IMR-90 (cell line): ENCODE results near the gene NARF. TPM values are rescaled to one million over a fixed set of nuclear protein-coding genes. Genes with fewer than 3 reads are reported as not detected.
"Not testable (repeated sequence)": the region's sequence is repeated elsewhere in the genome, so short reads cannot be mapped to it uniquely, and the experiment has no call there.

Experiments used
- ATAC-seq: fragments of 200-7000 bp; cut with Tn5 transposase; 2 replicates; pipeline ENCODE4 v1.9.1; 2020; ENCODE audit warnings: low read depth, mild to moderate bottlenecking, moderate library complexity
- BruUV-seq: library from RNA; stranded (reverse); fragments of 400-500 nt; replicated peaks from 2 replicates; lab custom pipeline; 2021; lab: Mats Ljungman, UMichigan
- CTCF ChIA-PET: fragments of 300-600 bp; formaldehyde crosslinking; extraction: SDS; loops from one replicate; lab custom pipeline; 2021; ENCODE audit warnings: antibody characterized with exemption; lab: Yijun Ruan, JAX
- POLR2A ChIA-PET: fragments of 300-600 bp; sonication (Branson Sonifier 250); formaldehyde crosslinking; loops from one replicate; lab custom pipeline; 2022; ENCODE audit warnings: antibody characterized with exemption; ENCODE audit not compliant: unreplicated experiment; lab: Charles Lee
- DNase-seq: peaks from one replicate; pipeline ENCODE4 v3.0.0; 2013
- H2AFZ ChIP-seq: replicated peaks from 2 replicates; pipeline ENCODE3; 2013; ENCODE audit warnings: low read length, mild to moderate bottlenecking; ENCODE audit not compliant: poor library complexity
- H2AK5ac ChIP-seq: 2 replicates; pipeline ENCODE4 v1.6.1; 2013; ENCODE audit warnings: low read depth, low read length, inconsistent platforms
- H2AK9ac ChIP-seq: replicated peaks from 2 replicates; pipeline ENCODE3; 2013; ENCODE audit warnings: mild to moderate bottlenecking, low read depth, low read length, moderate library complexity; ENCODE audit not compliant: poor library complexity
- H2BK120ac ChIP-seq: 2 replicates; pipeline ENCODE4 v1.6.1; 2013; ENCODE audit warnings: low read depth, low read length, inconsistent platforms
- H2BK15ac ChIP-seq: 3 replicates; pipeline ENCODE4 v1.6.1; 2013; ENCODE audit warnings: low read depth, low read length, inconsistent platforms
- H2BK20ac ChIP-seq: 2 replicates; pipeline ENCODE4 v1.6.1; 2013; ENCODE audit warnings: low read depth, mild to moderate bottlenecking, inconsistent platforms, low read length, moderate library complexity
- H2BK5ac ChIP-seq: 2 replicates; pipeline ENCODE4 v1.6.1; 2013; ENCODE audit warnings: mild to moderate bottlenecking, low read depth, low read length, inconsistent platforms; ENCODE audit not compliant: poor library complexity, severe bottlenecking
- H3K14ac ChIP-seq: replicated peaks from 2 replicates; pipeline ENCODE4 v1.6.1; 2013; ENCODE audit warnings: low read depth, low read length, inconsistent platforms
- H3K18ac ChIP-seq: 2 replicates; pipeline ENCODE4 v1.6.1; 2013; ENCODE audit warnings: low read depth, low read length, control low read depth
- H3K23ac ChIP-seq: 2 replicates; pipeline ENCODE4 v1.6.1; 2013; ENCODE audit warnings: low read depth, low read length, inconsistent platforms
- H3K27ac ChIP-seq: 2 replicates; pipeline ENCODE4 v1.5.1; 2013; ENCODE audit warnings: mild to moderate bottlenecking, control low read depth, low read length; ENCODE audit not compliant: insufficient read depth
- H3K27me3 ChIP-seq: 2 replicates; pipeline ENCODE4 v1.6.1; 2013; ENCODE audit warnings: low read length; ENCODE audit not compliant: control insufficient read depth, insufficient read depth
- H3K36me3 ChIP-seq: 2 replicates; pipeline ENCODE4 v1.6.1; 2013; ENCODE audit warnings: low read length, mixed read lengths; ENCODE audit not compliant: control insufficient read depth, insufficient read depth
- H3K4ac ChIP-seq: 2 replicates; pipeline ENCODE4 v1.6.1; 2013; ENCODE audit warnings: low read depth, low read length, inconsistent platforms
- H3K4me1 ChIP-seq: 2 replicates; pipeline ENCODE4 v1.6.1; 2013; ENCODE audit warnings: low read length, mixed read lengths; ENCODE audit not compliant: control insufficient read depth, insufficient read depth
- H3K4me2 ChIP-seq: 2 replicates; pipeline ENCODE4 v1.6.1; 2013; ENCODE audit warnings: low read depth, mild to moderate bottlenecking, control low read depth, low read length, moderate library complexity
- H3K4me3 ChIP-seq: 2 replicates; pipeline ENCODE4 v1.5.1; 2013; ENCODE audit warnings: low read depth, mild to moderate bottlenecking, control low read depth, low read length, moderate library complexity; ENCODE audit not compliant: insufficient read depth
- H3K56ac ChIP-seq: 2 replicates; pipeline ENCODE4 v1.6.1; 2013; ENCODE audit warnings: low read length, inconsistent platforms; ENCODE audit not compliant: insufficient read depth; ENCODE audit errors: extremely low read depth
- H3K79me1 ChIP-seq, 2 experiments: 2 replicates each; pipeline ENCODE4 v1.6.1; 2013; ENCODE audit warnings: low read length in 2 of 2, inconsistent platforms in 1 of 2, low read depth in 1 of 2
- H3K9ac ChIP-seq: 2 replicates; pipeline ENCODE4 v1.6.1; 2013; ENCODE audit warnings: low read depth, low read length, control low read depth
- H3K9me1 ChIP-seq: 2 replicates; pipeline ENCODE4 v1.6.1; 2013; ENCODE audit warnings: low read length, inconsistent platforms; ENCODE audit not compliant: insufficient read depth
- H3K9me3 ChIP-seq: 2 replicates; pipeline ENCODE4 v1.6.1; 2013; ENCODE audit warnings: low read length; ENCODE audit not compliant: control insufficient read depth, insufficient read depth
- H4K20me1 ChIP-seq: 2 replicates; pipeline ENCODE4 v1.6.1; 2013; ENCODE audit warnings: low read length, inconsistent platforms; ENCODE audit not compliant: insufficient read depth
- H4K5ac ChIP-seq: 2 replicates; pipeline ENCODE4 v1.6.1; 2013; ENCODE audit warnings: mild to moderate bottlenecking, low read depth, low read length, control low read depth
- H4K8ac ChIP-seq, 2 experiments: 2 replicates each; pipeline ENCODE4 v1.6.1; 2013; ENCODE audit warnings: low read depth in 2 of 2, low read length in 2 of 2, control low read depth in 1 of 2, inconsistent platforms in 1 of 2
- H4K91ac ChIP-seq: 2 replicates; pipeline ENCODE4 v1.6.1; 2013; ENCODE audit warnings: low read depth, low read length, inconsistent platforms; ENCODE audit not compliant: insufficient read depth
- WGBS, 2 experiments: methylation state at CpG; one replicate each; pipeline versions ENCODE4 v1.1.5 to v1.1.7; 2013; ENCODE audit warnings: missing lambda C conversion rate in 2 of 2; ENCODE audit not compliant: insufficient read length in 1 of 2; ENCODE audit errors: extremely low coverage in 2 of 2; 5-methylcytosine and 5-hydroxymethylcytosine counted together
- dilution Hi-C: fragments of 300-500 bp; cut with HindIII; formaldehyde crosslinking; loops from one replicate; pipeline ENCODE4 v1.14.3; 2018; ENCODE audit warnings: low sequenced_read_pairs; ENCODE audit not compliant: unreplicated experiment
- in situ Hi-C: fragments of 300-500 bp; cut with MboI; formaldehyde crosslinking; loops from 3 replicates; pipeline ENCODE4 v1.14.3; 2019; ENCODE audit warnings: low sequenced_read_pairs, inconsistent platforms, mixed read lengths
- intact Hi-C: fragments of 100-400 bp; cut with micrococcal nuclease; formaldehyde crosslinking; loops from 2 replicates; pipeline ENCODE4 v1.10.0; 2022
- polyA plus RNA-seq, 3 experiments: library from polyadenylated mRNA; depleted of rRNA; stranded (reverse); fragments of >200 nt; gene quantifications; 2 replicates each; pipeline ENCODE4 v1.2.3, GENCODE V29; 2012; ENCODE audit warnings: low replicate concordance in 1 of 3
- total RNA-seq: library from RNA; depleted of rRNA; stranded (reverse); fragments of >200 nt; gene quantifications from 2 replicates; pipeline ENCODE4 v1.2.3, GENCODE V29; 2012

NARF gene
- total and polyA plus RNA-seq, 2 of the 4 experiments (the other 2 are of a cell fraction), result 83.7 to 94.8 TPM

DNA sequence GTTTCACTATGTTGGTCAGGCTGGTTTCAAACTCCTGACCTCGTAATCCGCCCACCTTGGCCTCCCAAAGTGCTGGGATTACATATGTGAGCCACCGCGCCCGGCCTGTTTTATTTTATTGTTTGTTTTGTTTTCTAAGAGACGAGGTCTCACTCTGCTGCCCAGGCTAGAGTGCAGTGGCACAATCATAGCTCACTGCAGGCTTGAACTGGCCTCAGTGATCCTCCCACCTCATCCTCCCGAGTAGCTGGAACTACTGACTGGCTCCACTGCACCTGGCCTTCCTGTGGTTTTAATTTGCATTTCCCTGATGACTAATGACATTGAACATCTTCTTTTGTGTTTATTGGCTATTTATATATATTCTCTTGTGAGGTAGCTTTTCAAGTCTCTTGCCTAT, 47.9 kb downstream of the NARF start:
- intact Hi-C loops, H3K4me2 ChIP-seq, H2AFZ ChIP-seq, in situ Hi-C loops, H3K4me3 ChIP-seq, H2AK5ac ChIP-seq, H3K23ac ChIP-seq, H4K5ac ChIP-seq, H2BK15ac ChIP-seq, ATAC-seq, dilution Hi-C loops, H3K27me3 ChIP-seq, BruUV-seq, H2BK120ac ChIP-seq, H3K4me1 ChIP-seq, H3K9me1 ChIP-seq, CTCF ChIA-PET, H3K79me1 ChIP-seq, H3K9ac ChIP-seq, H4K91ac ChIP-seq, H3K18ac ChIP-seq, H3K14ac ChIP-seq, H3K4ac ChIP-seq, H2AK9ac ChIP-seq, DNase-seq, H3K9me3 ChIP-seq, H3K36me3 ChIP-seq, H4K8ac ChIP-seq, H2BK20ac ChIP-seq, H2BK5ac ChIP-seq, H3K27ac ChIP-seq, H4K20me1 ChIP-seq, H3K56ac ChIP-seq: not testable (repeated sequence)
- POLR2A ChIA-PET, result interaction anchor here (1.1 kb wide), 1 partner anchor 13 kb away, joined by 4 read pairs; the partner anchor contains the start of gene FOXK2
- no CpG with 5 or more reads among the region's 7 CpGs for WGBS, 2 experiments
